SIG-M5 (cell line): ENCODE data around the gene FLT4.
"Not testable (repeated sequence)": the region's sequence is repeated elsewhere in the genome, so short reads cannot be mapped to it uniquely, and the experiment has no call there.

Experiments
- DNase-seq: peaks from one replicate; lab custom pipeline; 2025; lab: John Stamatoyannopoulos, UW

The FLT4 gene

GRCh38 chr5:180649297-180650039 lies at the start of gene FLT4:
FLT4 (minus strand) TSS chr5:180649600; CDS start chr5:180649545, 55 bp downstream.
- DNase-seq, result no peak

DNA sequence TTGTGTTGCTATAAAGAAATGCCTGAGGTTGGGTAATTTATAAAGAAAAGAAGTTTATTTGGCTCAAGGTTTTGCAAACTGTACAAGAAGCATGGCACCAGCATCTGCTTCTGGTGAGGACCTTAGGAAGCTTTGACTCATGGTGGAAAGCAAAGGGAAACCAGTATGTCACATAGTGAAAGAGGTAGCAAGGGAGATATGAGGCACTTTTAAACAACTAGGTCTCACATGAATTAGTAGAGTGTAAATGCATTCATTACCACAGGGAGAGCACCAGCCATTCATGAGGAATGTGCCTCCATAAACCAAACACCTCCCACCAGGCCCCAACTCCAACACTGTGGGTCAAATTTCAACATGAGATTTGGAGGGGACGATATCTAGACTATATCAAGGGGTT lies 49.6 kb upstream of the FLT4 start:
- DNase-seq, result no peak

DNA sequence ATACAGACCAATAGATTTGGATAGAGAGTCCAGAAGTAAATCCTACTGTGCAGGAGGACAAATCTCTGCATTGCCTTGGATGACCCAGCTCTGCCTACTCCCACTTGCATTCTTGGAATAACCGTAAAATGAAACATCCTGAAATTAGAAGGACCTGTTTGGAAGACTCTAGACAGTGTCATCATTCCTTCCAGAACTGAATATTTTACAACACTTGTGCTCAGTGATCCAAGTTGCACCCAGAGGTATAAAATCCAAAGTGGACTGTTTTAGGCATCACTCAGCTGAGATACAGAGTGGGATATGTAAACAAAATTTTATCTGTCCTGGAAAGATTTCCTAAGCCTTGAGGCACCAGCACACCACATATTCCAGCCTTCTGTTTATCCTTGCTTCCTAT lies 46.7 kb upstream of the FLT4 start:
- no peak for DNase-seq

DNA sequence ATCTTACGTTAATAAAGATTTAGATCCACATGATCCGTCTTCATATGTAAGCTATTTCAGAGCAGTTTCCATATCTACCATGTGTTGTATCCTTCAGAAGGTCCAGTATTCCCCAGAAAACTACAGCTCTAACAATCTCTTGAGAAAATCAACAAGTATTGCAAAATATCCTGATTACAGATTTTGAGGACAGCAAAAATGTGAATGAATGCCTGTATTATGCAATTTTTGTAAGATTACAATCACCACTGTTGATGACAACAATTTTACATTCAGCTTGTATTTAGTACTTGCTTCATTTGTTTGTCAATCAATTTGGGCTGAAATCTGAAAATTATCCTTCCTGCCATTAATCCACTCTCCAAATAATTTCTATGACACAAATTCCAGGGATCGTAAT lies 43.0 kb upstream of the FLT4 start:
- DNase-seq, result no peak

GRCh38 chr5:180691046-180691445 lies 41.6 kb upstream of the FLT4 start:
- DNase-seq, result no peak

- DNase-seq, result no peak
Measured at GRCh38 chr5:180690562-180690961, 41.2 kb upstream of the FLT4 start.

- DNase-seq, result no peak
Measured at GRCh38 chr5:180689775-180690174, 40.4 kb upstream of the FLT4 start.

DNA sequence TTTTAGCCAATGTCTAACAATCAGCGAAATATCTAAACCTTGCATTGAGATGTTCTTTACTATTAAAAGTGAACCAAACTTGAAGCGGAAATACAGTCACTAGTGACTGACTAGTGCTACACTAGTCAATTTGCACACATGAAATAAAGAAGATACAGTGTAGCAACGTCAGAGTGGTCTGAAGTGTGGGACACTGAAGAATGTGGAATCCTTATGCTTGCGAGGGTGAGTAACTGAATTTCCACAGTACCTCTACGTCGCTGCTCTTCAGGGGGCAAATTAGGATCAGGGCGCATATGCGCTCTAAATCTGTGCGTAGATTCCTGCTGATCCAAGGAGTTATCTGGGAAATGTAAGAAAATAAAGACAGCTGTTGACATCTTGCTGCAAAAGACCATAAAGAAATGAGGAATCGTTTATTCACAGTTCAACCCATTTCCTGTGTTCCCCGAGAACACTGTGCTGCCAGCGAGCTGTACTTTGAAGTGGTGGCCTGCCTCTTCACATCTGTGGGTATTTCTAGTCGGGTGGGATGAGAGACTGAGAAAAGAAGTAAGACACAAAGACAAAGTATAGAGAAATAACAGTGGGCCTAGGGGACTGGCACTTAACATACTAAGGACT lies 39.8 kb upstream of the FLT4 start:
- no peak for DNase-seq

GRCh38 chr5:180688330-180689070 lies 39.1 kb upstream of the FLT4 start:
- no peak for DNase-seq

DNA sequence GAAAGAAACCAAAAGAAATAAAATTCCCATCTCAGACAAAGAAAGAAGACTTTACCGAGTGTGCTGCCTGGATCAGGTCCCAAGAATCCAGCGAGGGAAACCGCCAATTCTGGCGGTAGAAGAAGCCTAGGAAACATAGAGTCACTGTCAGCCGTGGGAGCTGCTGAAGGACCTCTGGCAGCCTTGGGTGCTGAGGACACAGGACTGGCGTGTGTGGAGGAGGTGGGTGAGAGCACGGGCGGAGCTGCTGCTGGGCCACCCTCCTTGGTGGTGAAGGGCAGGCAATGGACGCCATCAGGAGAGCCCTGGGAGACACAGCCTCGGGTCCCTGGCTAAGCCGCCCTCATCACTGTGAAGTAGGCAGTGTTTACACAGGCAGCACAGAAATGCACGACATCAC lies 37.4 kb upstream of the FLT4 start:
- DNase-seq, result not testable (repeated sequence)

- DNase-seq, result no peak
Measured at GRCh38 chr5:180684623-180685161, 35.3 kb upstream of the FLT4 start.

DNA sequence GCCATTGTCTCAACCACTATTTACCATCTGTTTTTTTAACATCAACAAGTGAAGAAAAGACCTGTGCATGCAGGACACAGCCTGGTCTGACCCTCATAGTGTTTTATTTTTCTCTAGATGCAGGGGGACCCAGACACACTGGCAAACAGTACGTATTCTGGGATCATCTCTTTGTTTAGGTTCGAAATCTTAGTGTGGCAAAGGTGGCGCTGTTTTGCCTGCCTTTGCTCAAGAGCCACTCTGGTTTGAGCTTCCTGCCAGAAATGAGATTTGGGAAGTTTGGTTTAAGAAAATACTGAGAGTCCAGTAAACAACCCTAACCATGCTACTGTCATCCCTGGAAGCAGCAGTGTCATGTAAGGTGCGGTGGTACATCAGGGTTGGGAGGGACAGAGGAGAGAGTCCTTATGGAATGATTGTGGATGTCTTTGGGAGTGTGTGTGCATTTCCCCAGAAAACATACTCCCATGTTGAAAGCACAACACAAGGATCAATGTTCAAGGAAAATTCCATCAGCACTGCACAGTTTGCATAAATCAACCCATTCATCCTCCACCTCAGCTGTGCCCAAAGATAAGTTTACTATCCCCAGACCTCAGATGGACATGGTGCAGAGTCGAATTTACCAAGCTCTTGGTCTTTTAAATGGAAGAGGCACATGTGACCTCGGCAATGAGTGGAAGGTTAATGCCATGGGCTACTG lies 34.0 kb upstream of the FLT4 start:
- no peak for DNase-seq

GRCh38 chr5:180682560-180682959 lies 33.2 kb upstream of the FLT4 start:
- no peak for DNase-seq

GRCh38 chr5:180682008-180682407 lies 32.6 kb upstream of the FLT4 start:
- not testable (repeated sequence) for DNase-seq

- not testable (repeated sequence) for DNase-seq
Measured at GRCh38 chr5:180678319-180678718, 28.9 kb upstream of the FLT4 start.

GRCh38 chr5:180675036-180675635 lies 25.7 kb upstream of the FLT4 start:
- no peak for DNase-seq

DNA sequence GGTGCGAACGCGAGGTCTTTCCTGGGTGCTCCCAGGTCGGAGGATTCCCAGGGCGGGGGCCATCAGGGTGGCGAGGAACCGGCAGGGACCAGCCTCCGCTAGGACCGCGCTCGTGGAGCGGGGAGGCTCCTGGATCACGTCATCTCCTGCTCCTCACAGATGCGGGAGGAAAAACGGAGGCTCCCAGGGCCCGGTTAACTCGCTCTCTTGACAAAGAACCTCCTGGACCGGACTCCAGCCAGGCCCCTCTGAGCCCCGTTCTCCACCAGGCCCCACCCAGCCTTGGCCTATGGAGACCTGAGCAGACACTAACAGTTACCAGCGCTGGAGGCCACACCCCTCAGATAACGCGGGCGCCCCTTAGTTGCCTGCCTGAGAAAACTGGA lies 24.7 kb upstream of the FLT4 start:
- not testable (repeated sequence) for DNase-seq

DNA sequence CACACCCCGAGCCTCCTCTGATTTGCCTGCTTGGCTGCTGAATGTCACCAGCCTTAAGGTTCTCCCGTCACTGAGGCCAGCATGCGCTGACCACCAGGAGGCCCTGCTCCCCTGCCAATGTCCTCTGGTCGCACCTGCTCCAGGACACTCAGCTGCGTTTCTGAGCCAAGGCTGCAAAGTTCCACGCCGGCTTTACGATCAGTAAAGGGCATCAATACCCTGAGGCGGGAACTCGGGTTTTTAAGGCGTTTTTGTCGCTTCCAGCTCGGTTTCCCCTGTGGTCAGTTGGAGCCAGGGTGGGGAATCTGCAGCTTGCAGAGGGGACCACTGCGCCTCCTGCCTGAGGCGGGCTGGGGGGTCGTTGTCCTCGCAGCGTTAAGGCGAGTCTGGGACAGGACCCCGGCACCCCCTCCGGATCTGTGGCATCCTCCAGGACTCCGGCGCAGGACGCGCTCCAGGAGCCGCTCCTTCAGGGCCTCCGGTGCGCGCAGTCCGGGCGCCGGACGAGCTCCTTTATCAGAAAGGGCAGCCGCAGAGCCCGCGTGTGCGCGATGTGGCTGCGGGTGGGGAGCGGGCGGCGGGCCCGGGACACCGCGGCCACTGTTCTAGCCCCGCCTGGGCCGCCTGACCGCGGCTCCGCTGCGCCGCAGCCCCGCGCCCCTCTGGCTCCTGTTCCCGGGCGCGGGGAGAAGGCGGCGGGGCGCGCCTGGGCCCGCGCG lies 24.1 kb upstream of the FLT4 start:
- no peak for DNase-seq

- not testable (repeated sequence) for DNase-seq
Measured at GRCh38 chr5:180671958-180672524, 22.6 kb upstream of the FLT4 start.

GRCh38 chr5:180670586-180671359 lies 21.4 kb upstream of the FLT4 start:
- DNase-seq, result no peak
